ENCODE results near the gene PHF3. TPM values are rescaled to one million over a fixed set of nuclear protein-coding genes. Genes with fewer than 3 reads are reported as not detected.
"Not testable (repeated sequence)": the region's sequence is repeated elsewhere in the genome, so short reads cannot be mapped to it uniquely, and the experiment has no call there.

PHF3 gene
- total RNA-seq, 1 experiment from 2014 or later, result 48.3 TPM

DNA sequence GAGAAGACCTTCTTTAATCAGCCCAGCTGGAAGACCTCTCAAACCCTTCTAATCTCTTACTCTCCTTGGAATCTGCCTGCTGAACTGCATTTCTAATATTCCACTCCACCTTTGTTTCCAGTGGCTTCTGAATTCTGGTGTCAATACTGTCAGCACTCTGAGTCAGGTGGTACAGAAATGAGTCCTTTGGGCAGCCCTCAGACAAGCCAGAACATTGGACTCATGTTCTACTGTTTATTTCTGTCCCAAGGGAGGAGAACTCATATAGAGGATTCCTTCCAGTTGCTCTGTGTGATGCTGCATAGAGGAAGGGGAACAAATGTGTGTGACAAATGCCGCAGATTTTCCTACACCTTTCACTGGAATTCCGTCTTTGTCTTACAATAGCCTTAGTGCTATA lies 114.8 kb downstream of the PHF3 start:
- H3K4me1 ChIP-seq, result no peaks in the 10 kb centered on the region
- DNase-seq, result no peak
- no TSS peak for BruUV-seq (replicated peaks)
- H3K36me3 ChIP-seq (ENCODE audit: control insufficient read depth, insufficient read depth, low read length), result no peaks in the 10 kb centered on the region
- H3K27ac Mint-ChIP-seq (ENCODE audit: unreplicated experiment), result no peak overlapping the region
- H3K4me3 Mint-ChIP-seq (ENCODE audit: unreplicated experiment), result no peak overlapping the region
- ChIA-PET CTCF (no interaction called here), POLR2A (no interaction called here)
- no peaks in the 10 kb centered on the region for H3K4me1 Mint-ChIP-seq (ENCODE audit: low read depth, unreplicated experiment)
- TF ChIP-seq, protein P1, sequence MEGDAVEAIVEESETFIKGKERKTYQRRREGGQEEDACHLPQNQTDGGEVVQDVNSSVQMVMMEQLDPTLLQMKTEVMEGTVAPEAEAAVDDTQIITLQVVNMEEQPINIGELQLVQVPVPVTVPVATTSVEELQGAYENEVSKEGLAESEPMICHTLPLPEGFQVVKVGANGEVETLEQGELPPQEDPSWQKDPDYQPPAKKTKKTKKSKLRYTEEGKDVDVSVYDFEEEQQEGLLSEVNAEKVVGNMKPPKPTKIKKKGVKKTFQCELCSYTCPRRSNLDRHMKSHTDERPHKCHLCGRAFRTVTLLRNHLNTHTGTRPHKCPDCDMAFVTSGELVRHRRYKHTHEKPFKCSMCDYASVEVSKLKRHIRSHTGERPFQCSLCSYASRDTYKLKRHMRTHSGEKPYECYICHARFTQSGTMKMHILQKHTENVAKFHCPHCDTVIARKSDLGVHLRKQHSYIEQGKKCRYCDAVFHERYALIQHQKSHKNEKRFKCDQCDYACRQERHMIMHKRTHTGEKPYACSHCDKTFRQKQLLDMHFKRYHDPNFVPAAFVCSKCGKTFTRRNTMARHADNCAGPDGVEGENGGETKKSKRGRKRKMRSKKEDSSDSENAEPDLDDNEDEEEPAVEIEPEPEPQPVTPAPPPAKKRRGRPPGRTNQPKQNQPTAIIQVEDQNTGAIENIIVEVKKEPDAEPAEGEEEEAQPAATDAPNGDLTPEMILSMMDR (IDR thresholded peaks at IDR 0.05; ENCODE audit: insufficient read depth in 1 of 2, low read depth in 1 of 2, low read length in 1 of 2, severe bottlenecking in 1 of 2, unreplicated experiment in 1 of 2), result no peak
- H3K9me3 Mint-ChIP-seq (ENCODE audit: unreplicated experiment), result peaks cover 9% of the 10 kb centered on the region
- intact Hi-C loops (cut with micrococcal nuclease; ENCODE audit: unreplicated experiment), result no loop called here
- no peaks in the 10 kb centered on the region for H3K36me3 Mint-ChIP-seq (ENCODE audit: insufficient read depth, unreplicated experiment)
- no peaks in the 10 kb centered on the region; the same call in 1 of the 2 replicates for H3K27me3 ChIP-seq (replicated peaks; ENCODE audit: control insufficient read depth, insufficient read depth, low read length)
- H3K4me3 ChIP-seq (ENCODE audit: low read depth, low read length), result no peak overlapping the region
- peaks cover 6% of the 10 kb centered on the region for H3K27me3 Mint-ChIP-seq (ENCODE audit: insufficient read depth, unreplicated experiment)
- H3K9me3 ChIP-seq, result no peaks in the 10 kb centered on the region

DNA sequence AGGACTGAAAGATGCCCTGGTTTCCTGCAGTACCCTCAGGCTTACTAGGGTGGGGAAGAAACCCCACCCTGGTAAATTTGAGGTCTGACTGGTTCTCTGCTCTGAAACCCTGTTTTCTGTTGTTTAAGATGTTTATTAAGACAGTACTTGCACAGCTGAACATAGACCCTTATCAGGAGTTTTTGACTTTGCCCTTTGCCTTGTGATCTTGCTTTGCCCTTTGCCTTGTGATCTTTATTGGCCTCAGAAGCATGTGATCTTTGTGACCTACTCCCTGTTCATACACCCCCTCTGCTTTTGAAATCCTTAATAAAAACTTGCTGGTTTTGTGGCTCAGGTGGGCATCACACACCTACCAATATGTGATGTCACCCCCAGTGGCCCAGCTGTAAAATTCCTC lies 121.7 kb downstream of the PHF3 start:
- H3K4me1 Mint-ChIP-seq (ENCODE audit: low read depth, unreplicated experiment); H3K27ac Mint-ChIP-seq (ENCODE audit: unreplicated experiment); BruUV-seq (replicated peaks); H3K4me3 Mint-ChIP-seq (ENCODE audit: unreplicated experiment); H3K9me3 Mint-ChIP-seq (ENCODE audit: unreplicated experiment); H3K36me3 Mint-ChIP-seq (ENCODE audit: insufficient read depth, unreplicated experiment); DNase-seq; H3K36me3 ChIP-seq (ENCODE audit: control insufficient read depth, insufficient read depth, low read length); POLR2A ChIA-PET; H3K27me3 ChIP-seq (replicated peaks; ENCODE audit: control insufficient read depth, insufficient read depth, low read length); intact Hi-C loops (cut with micrococcal nuclease; ENCODE audit: unreplicated experiment); CTCF ChIA-PET; H3K9me3 ChIP-seq; H3K4me3 ChIP-seq (ENCODE audit: low read depth, low read length); H3K27me3 Mint-ChIP-seq (ENCODE audit: insufficient read depth, unreplicated experiment); H3K4me1 ChIP-seq: not testable (repeated sequence)

DNA sequence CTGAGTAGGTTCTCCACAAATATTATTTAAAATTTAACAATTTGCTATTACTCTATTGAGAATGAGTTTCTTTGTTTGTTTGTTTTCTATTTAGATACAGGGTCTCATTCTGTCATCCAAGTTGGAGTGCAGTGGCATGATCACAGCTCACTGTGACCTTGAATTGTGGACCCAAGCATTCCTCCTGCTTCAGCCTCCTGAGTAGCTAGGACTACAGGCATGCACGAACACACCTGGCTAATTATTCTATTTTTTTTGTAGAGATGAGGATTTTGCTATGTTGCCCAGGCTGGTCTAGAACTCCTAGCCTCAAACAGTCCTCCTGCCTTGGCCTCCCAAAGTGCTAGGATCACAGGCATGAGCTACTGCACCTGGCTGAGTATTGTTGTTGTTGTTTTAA lies 122.2 kb downstream of the PHF3 start:
- no peaks in the 10 kb centered on the region for H3K27me3 ChIP-seq (replicated peaks; ENCODE audit: control insufficient read depth, insufficient read depth, low read length)
- Mint-ChIP-seq H3K9me3 (ENCODE audit: unreplicated experiment) (no peaks in the 10 kb centered on the region), H3K36me3 (ENCODE audit: insufficient read depth, unreplicated experiment) (no peaks in the 10 kb centered on the region), H3K27ac (ENCODE audit: unreplicated experiment) (no peak overlapping the region), H3K27me3 (ENCODE audit: insufficient read depth, unreplicated experiment) (no peaks in the 10 kb centered on the region), H3K4me1 (ENCODE audit: low read depth, unreplicated experiment) (no peaks in the 10 kb centered on the region), H3K4me3 (ENCODE audit: unreplicated experiment) (no peak overlapping the region)
- H3K4me1 ChIP-seq, result no peaks in the 10 kb centered on the region
- H3K9me3 ChIP-seq, result no peaks in the 10 kb centered on the region
- H3K4me3 ChIP-seq (ENCODE audit: low read depth, low read length), result no peak overlapping the region
- no TSS peak for BruUV-seq (replicated peaks)
- no peak for DNase-seq
- no peaks in the 10 kb centered on the region for H3K36me3 ChIP-seq (ENCODE audit: control insufficient read depth, insufficient read depth, low read length)
- intact Hi-C loops (cut with micrococcal nuclease; ENCODE audit: unreplicated experiment), result no loop called here
- TF ChIP-seq, protein P1 (IDR thresholded peaks at IDR 0.05; ENCODE audit: insufficient read depth in 1 of 2, low read depth in 1 of 2, low read length in 1 of 2, severe bottlenecking in 1 of 2, unreplicated experiment in 1 of 2), result no peak
- ChIA-PET POLR2A (no interaction called here), CTCF (no interaction called here)

DNA sequence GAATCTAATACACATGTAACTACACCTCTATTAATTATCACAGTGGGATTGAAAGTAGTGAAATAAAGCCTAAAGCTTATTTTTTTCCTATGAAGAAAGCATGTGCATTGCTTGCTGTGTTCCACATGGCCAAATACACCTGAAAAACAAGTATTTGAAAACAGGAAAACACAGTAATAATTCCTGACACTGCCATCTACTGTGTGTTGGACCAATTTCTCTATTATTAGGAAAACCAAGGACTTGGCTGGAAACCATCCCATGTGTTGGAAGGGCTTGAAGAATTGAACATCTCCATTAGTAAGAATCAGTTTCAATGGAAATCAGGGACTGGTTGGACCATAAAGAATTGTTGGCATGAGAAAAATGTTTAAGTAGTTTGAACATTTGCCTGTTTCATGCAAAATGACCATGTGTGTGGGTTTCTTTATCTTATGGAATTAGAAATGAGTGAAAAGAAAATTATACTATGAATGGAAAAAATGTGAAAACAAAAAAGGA lies 124.1 kb downstream of the PHF3 start:
- TF ChIP-seq, protein P1 (IDR thresholded peaks at IDR 0.05; ENCODE audit: insufficient read depth in 1 of 2, low read depth in 1 of 2, low read length in 1 of 2, severe bottlenecking in 1 of 2, unreplicated experiment in 1 of 2), result no peak
- no peaks in the 10 kb centered on the region for H3K9me3 ChIP-seq
- no peak overlapping the region for H3K4me3 Mint-ChIP-seq (ENCODE audit: unreplicated experiment)
- CTCF ChIA-PET, result interaction anchor here (1.7 kb wide), 1 partner anchor 58 kb away, joined by 5 read pairs; no protein-coding TSS in a partner anchor
- no peaks in the 10 kb centered on the region for H3K4me1 Mint-ChIP-seq (ENCODE audit: low read depth, unreplicated experiment)
- intact Hi-C loops (cut with micrococcal nuclease; ENCODE audit: unreplicated experiment), result no loop called here
- H3K27me3 ChIP-seq (replicated peaks; ENCODE audit: control insufficient read depth, insufficient read depth, low read length), result no peaks in the 10 kb centered on the region
- no peaks in the 10 kb centered on the region for H3K9me3 Mint-ChIP-seq (ENCODE audit: unreplicated experiment)
- H3K27me3 Mint-ChIP-seq (ENCODE audit: insufficient read depth, unreplicated experiment), result no peaks in the 10 kb centered on the region
- H3K4me1 ChIP-seq, result no peaks in the 10 kb centered on the region
- POLR2A ChIA-PET, result no interaction called here
- BruUV-seq (replicated peaks), result no TSS peak
- DNase-seq, result no peak
- no peaks in the 10 kb centered on the region for H3K36me3 Mint-ChIP-seq (ENCODE audit: insufficient read depth, unreplicated experiment)
- H3K27ac Mint-ChIP-seq (ENCODE audit: unreplicated experiment), result no peak overlapping the region
- no peak overlapping the region for H3K4me3 ChIP-seq (ENCODE audit: low read depth, low read length)
- H3K36me3 ChIP-seq (ENCODE audit: control insufficient read depth, insufficient read depth, low read length), result no peaks in the 10 kb centered on the region

Measured in Caco-2 (cell line).